Ishikawa (cell line): Measurements from ENCODE around the gene TENM3.

Experiments used
- CEBPB ChIP-seq: IDR thresholded peaks from 2 replicates; pipeline ENCODE4 v1.6.1; 2012
- CREB1 ChIP-seq: IDR thresholded peaks from 2 replicates; pipeline ENCODE4 v1.6.1; 2012; ENCODE audit warnings: low read depth
- EGR1 ChIP-seq: IDR thresholded peaks from 2 replicates; pipeline ENCODE4 v1.6.1; 2012
- EP300 ChIP-seq: IDR thresholded peaks from 2 replicates; pipeline ENCODE4 v1.6.1; 2012; ENCODE audit warnings: borderline replicate concordance
- FOXM1 ChIP-seq: IDR thresholded peaks from 2 replicates; pipeline ENCODE4 v1.6.1; 2012; ENCODE audit warnings: low read depth, borderline replicate concordance
- MAX ChIP-seq: IDR thresholded peaks from 2 replicates; pipeline ENCODE4 v1.6.1; 2012
- NFIC ChIP-seq: IDR thresholded peaks from 2 replicates; pipeline ENCODE4 v1.6.1; 2012
- RAD21 ChIP-seq: IDR thresholded peaks from 2 replicates; pipeline ENCODE4 v1.6.1; 2012; ENCODE audit warnings: low read depth
- REST ChIP-seq: IDR thresholded peaks from 2 replicates; pipeline ENCODE4 v1.6.1; 2012; ENCODE audit warnings: low read depth, mild to moderate bottlenecking
- TAF1 ChIP-seq: IDR thresholded peaks from 2 replicates; pipeline ENCODE4 v1.6.1; 2012; ENCODE audit warnings: low read depth, mild to moderate bottlenecking
- TCF12 ChIP-seq: IDR thresholded peaks from 2 replicates; pipeline ENCODE4 v1.6.1; 2012; ENCODE audit warnings: low read depth
- TEAD4 ChIP-seq: IDR thresholded peaks from 2 replicates; pipeline ENCODE4 v1.6.1; 2012
- USF1 ChIP-seq: IDR thresholded peaks from 2 replicates; pipeline ENCODE4 v1.6.1; 2012
- YY1 ChIP-seq: IDR thresholded peaks from 2 replicates; pipeline ENCODE4 v1.6.1; 2012; ENCODE audit warnings: low read depth
- ZBTB7A ChIP-seq: IDR thresholded peaks from 2 replicates; pipeline ENCODE4 v1.6.1; 2012; ENCODE audit warnings: low read depth

TENM3 gene

GRCh38 chr4:182324282-182324681 lies 81.1 kb downstream of the TENM3 start:
- TF ChIP-seq MAX, result no peak
- no peak for TF ChIP-seq TEAD4
- TF ChIP-seq TCF12, result no peak
- TF ChIP-seq YY1, result no peak

GRCh38 chr4:182325397-182325796 lies 82.2 kb downstream of the TENM3 start:
- no peak for TF ChIP-seq ZBTB7A
- no peak for TF ChIP-seq RAD21
- TF ChIP-seq EP300, result no peak
- no peak for TF ChIP-seq FOXM1
- no peak for TF ChIP-seq EGR1
- no peak for TF ChIP-seq TCF12
- no peak for TF ChIP-seq CREB1
- TF ChIP-seq TAF1, result no peak
- TF ChIP-seq YY1, result no peak
- no peak for TF ChIP-seq MAX
- TF ChIP-seq TEAD4, result no peak
- no peak for TF ChIP-seq CEBPB
- no peak for TF ChIP-seq USF1
- TF ChIP-seq NFIC, result no peak
- no peak for TF ChIP-seq REST

GRCh38 chr4:182325848-182326255 lies 82.7 kb downstream of the TENM3 start:
- no peak for TF ChIP-seq MAX
- no peak for TF ChIP-seq EGR1
- TF ChIP-seq REST, result no peak
- TF ChIP-seq TAF1, result no peak
- no peak for TF ChIP-seq USF1
- no peak for TF ChIP-seq YY1
- TF ChIP-seq EP300, result no peak
- no peak for TF ChIP-seq RAD21

GRCh38 chr4:182328505-182328904 lies 85.3 kb downstream of the TENM3 start:
- no peak for TF ChIP-seq REST
- no peak for TF ChIP-seq TCF12
- TF ChIP-seq YY1, result no peak
- no peak for TF ChIP-seq EGR1
- TF ChIP-seq CEBPB, result no peak
- no peak for TF ChIP-seq NFIC
- no peak for TF ChIP-seq FOXM1
- TF ChIP-seq EP300, result no peak
- no peak for TF ChIP-seq CREB1

GRCh38 chr4:182337366-182337765 lies 94.2 kb downstream of the TENM3 start:
- TF ChIP-seq RAD21 (no peak), MAX (no peak), CEBPB (no peak)
